Type B pancreatic cell (in vitro differentiated cells): ENCODE results near the gene MAD1L1. TPM values are rescaled to one million over a fixed set of nuclear protein-coding genes. Genes with fewer than 3 reads are reported as not detected.

Source experiments
- DNase-seq: peaks from one replicate; pipeline ENCODE4 v3.0.0; 2021; ENCODE audit warnings: mixed read lengths; ENCODE audit not compliant: unreplicated experiment; ENCODE audit errors: extremely low spot score
- H3K27ac Mint-ChIP-seq: 2 replicates; pipeline ENCODE4 v1.8.0; 2021; ENCODE audit warnings: mild to moderate bottlenecking, mixed read lengths
- H3K27me3 Mint-ChIP-seq: 2 replicates; pipeline ENCODE4 v1.8.0; 2021; ENCODE audit warnings: mixed read lengths
- H3K36me3 Mint-ChIP-seq: 2 replicates; pipeline ENCODE4 v1.8.0; 2021; ENCODE audit warnings: mixed read lengths
- H3K4me1 Mint-ChIP-seq: one replicate; pipeline ENCODE4 v1.8.0; 2021; ENCODE audit warnings: mixed read lengths; ENCODE audit not compliant: unreplicated experiment
- H3K4me3 Mint-ChIP-seq: 2 replicates; pipeline ENCODE4 v1.8.0; 2021; ENCODE audit warnings: mild to moderate bottlenecking, mixed read lengths
- H3K9me3 Mint-ChIP-seq: 2 replicates; pipeline ENCODE4 v1.8.0; 2021; ENCODE audit warnings: mixed read lengths
- CTCF ChIP-seq: fragments of 200-600 bp; sonication (generic); conservative IDR thresholded peaks from 2 replicates; pipeline ENCODE4 v1.5.0; 2021; ENCODE audit warnings: antibody characterized with exemption, mild to moderate bottlenecking
- total RNA-seq: library from RNA; stranded (reverse); gene quantifications from 2 replicates; pipeline ENCODE4 v1.2.1, GENCODE V29; 2021; ENCODE audit warnings: low replicate concordance

MAD1L1 gene
- total RNA-seq, 1 donor from 2014 or later, result 40.7 TPM

DNA sequence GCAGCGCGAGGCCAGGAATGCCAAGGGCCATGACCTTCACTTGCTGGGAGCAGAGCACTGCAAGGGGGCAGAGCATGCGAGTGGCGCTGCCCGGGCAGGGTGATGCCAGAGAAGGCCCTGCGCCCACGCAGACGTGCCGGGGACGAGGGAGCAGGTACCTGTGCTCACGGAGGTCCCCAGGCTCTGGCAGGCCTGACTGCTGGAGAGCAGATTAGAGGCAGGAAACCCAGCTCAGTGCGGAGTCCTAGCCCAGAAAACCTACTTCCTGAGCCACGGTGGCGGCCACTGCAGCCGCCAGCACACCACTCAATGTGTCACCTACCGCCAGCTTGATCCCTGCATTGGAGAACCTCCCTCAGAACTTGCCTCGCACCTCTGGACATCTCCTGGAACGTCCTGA lies 148.4 kb downstream of the MAD1L1 start:
- no peak for DNase-seq
- Mint-ChIP-seq H3K4me1 (peaks cover 21% of the 10 kb centered on the region), H3K27ac (no peak overlapping the region), H3K9me3 (no peaks in the 10 kb centered on the region), H3K27me3 (no peaks in the 10 kb centered on the region), H3K36me3 (peaks cover 4% of the 10 kb centered on the region), H3K4me3 (no peak overlapping the region)
- no peak for TF ChIP-seq CTCF

DNA sequence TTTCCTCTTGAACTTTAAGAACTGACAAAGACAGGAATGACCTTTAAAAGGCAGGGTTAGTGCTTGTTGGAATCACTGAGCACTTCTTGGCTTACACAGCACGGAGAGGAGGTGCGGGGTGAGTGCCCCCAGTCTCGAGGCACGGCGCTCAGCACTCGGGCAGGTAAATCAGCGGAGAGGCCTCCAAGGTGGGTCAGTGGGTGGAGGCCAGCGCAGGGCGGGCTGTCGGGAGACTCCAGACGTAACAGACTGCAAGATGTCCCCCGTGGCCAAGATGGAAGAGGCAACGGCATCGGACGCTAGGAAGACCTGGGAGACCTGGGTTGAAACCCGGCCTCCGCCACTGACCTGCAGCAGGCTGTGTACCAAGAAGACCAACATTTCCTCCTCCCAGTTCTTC lies 149.4 kb downstream of the MAD1L1 start:
- Mint-ChIP-seq H3K4me1 (peaks cover 24% of the 10 kb centered on the region), H3K36me3 (peaks cover 4% of the 10 kb centered on the region), H3K27me3 (no peaks in the 10 kb centered on the region), H3K9me3 (no peaks in the 10 kb centered on the region), H3K4me3 (no peak overlapping the region), H3K27ac (no peak overlapping the region)
- no peak for DNase-seq
- no peak for TF ChIP-seq CTCF

DNA sequence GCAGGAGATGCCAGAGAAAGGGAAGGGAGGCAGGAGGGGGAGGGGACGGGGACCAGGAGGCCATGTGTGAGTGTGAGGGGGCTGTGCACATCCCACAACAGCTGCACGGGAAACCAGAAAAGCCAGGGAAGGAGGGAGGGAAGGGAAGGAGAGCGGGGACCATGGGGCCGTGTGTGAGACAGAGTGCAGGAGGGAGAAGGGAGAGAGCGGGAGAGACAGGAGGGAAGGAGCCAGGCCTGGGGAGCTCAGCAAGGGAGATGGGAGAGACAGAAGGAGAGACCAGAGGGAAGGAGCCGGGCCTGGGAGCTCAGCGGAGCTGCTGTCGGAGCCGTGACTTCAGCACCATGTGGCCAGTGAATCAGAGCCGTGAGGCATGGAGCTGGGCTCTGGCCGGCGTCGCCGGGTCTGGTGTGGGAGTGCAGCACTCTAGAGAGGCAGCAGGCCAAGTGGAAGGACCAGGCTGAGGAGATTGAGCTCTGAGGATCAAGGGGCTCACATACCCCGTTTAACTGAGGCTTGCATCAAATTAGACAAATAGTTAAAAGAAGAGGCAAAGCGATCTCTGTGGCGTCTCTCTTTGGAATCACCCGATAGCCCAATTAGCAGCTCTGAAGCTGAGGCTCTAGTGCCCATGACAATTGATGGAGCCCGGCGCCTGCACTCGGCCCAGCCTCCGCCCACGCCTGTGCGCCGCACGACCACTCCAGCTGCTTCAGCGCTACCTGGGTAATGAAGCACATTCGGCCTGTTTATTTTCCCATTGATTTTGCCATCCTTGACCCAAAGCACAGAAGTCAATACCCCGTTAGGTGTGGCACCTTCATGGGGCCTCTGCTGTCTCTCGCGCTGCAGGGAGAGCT lies 150.4 kb downstream of the MAD1L1 start:
- peaks cover 4% of the 10 kb centered on the region for H3K36me3 Mint-ChIP-seq
- H3K4me3 Mint-ChIP-seq, result no peak overlapping the region

GRCh38 chr7:2081526-2082135 lies 151.1 kb downstream of the MAD1L1 start:
- H3K4me3 Mint-ChIP-seq, result no peak overlapping the region
- H3K4me1 Mint-ChIP-seq, result peaks cover 24% of the 10 kb centered on the region
- peaks cover 4% of the 10 kb centered on the region for H3K36me3 Mint-ChIP-seq
- no peaks in the 10 kb centered on the region for H3K27me3 Mint-ChIP-seq
- no peak for TF ChIP-seq CTCF
- no peaks in the 10 kb centered on the region for H3K9me3 Mint-ChIP-seq
- peak overlapping the region; percentile 59 for H3K27ac Mint-ChIP-seq
- no peak for DNase-seq

More for the DNA sequence above, 150.4 kb downstream of the MAD1L1 start:
- H3K9me3 Mint-ChIP-seq, result no peaks in the 10 kb centered on the region
- DNase-seq, result no peak
- no peaks in the 10 kb centered on the region for H3K27me3 Mint-ChIP-seq
- peaks cover 24% of the 10 kb centered on the region for H3K4me1 Mint-ChIP-seq
- H3K27ac Mint-ChIP-seq, result peak overlapping the region; percentile 59
- no peak for TF ChIP-seq CTCF

DNA sequence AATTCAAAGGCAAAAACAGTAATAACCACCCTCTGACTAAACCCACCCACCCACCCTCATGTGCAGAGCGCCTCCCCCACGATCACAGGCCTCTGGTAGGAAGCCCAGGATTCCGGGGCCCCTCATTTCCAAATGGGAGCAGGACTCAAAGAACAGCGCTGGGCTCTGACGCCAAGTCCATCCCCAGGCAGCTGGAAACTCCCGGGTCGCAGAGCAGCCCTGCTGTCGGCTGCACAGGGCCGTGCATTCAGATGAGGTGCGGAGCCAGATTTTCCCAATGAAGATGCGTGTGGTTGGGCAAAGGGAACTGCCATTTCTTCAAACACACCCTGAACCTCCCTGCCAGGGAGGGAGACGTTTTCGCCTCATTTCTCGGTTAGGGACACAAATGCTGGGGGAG lies 152.3 kb downstream of the MAD1L1 start:
- H3K9me3 Mint-ChIP-seq, result no peaks in the 10 kb centered on the region
- no peak for TF ChIP-seq CTCF
- peaks cover 7% of the 10 kb centered on the region for H3K36me3 Mint-ChIP-seq
- peaks cover 28% of the 10 kb centered on the region for H3K4me1 Mint-ChIP-seq
- no peaks in the 10 kb centered on the region for H3K27me3 Mint-ChIP-seq
- H3K4me3 Mint-ChIP-seq, result no peak overlapping the region
- no peak overlapping the region for H3K27ac Mint-ChIP-seq
- no peak for DNase-seq
